Body of pancreas (tissue), 4 donors: ENCODE results near the gene APOL1. TPM values are rescaled to one million over a fixed set of nuclear protein-coding genes. Genes with fewer than 3 reads are reported as not detected.

Experiments used
- ATAC-seq: fragments of 150-250 bp; one replicate; pipeline ENCODE4 v1.9.1; 2016
- DNase-seq, 4 donors: peaks; one replicate each; pipeline ENCODE4 v3.0.0-alpha.2; 2019
- H3K27ac ChIP-seq, 4 donors: fragments of 200-600 bp; sonication (generic); 1 replicate in 3 of 4; 2 replicates in 1 of 4; pipeline versions ENCODE4 v1.5.1 to v1.6.1; 2016 to 2019; ENCODE audit warnings: mild to moderate bottlenecking in 1 of 4, mixed read lengths in 1 of 4, moderate library complexity in 1 of 4
- H3K27me3 ChIP-seq, 2 donors: fragments of 200-600 bp; sonication (generic); one replicate each; pipeline ENCODE4 v1.6.0; 2016; ENCODE audit warnings: mild to moderate bottlenecking in 1 of 2
- H3K36me3 ChIP-seq, 2 donors: fragments of 200-600 bp; sonication (generic); replicated peaks in 1 of 2; 2 replicates each; pipeline ENCODE4 v1.5.1; 2016; ENCODE audit warnings: low read depth in 2 of 2; ENCODE audit not compliant: insufficient read depth in 1 of 2
- H3K4me1 ChIP-seq: fragments of 200-600 bp; sonication (generic); one replicate; pipeline ENCODE4 v1.6.0; 2016
- H3K4me3 ChIP-seq, 2 donors: fragments of 200-600 bp; sonication (generic); 1 replicate in 1 of 2; 2 replicates in 1 of 2; pipeline ENCODE4 v1.5.1; 2016 to 2019
- H3K9me3 ChIP-seq, 3 donors: fragments of 200-600 bp; sonication (generic); 1 replicate in 2 of 3; 2 replicates in 1 of 3; pipeline ENCODE4 v1.5.1; 2016
- POLR2A ChIP-seq, 3 donors: fragments of 450-650 bp; IDR thresholded peaks; one replicate each; pipeline ENCODE4 v1.6.1; 2016; ENCODE audit warnings: antibody characterized with exemption in 3 of 3, mild to moderate bottlenecking in 2 of 3
- WGBS, 2 donors: methylation state at CpG; one replicate each; pipeline ENCODE4 v1.1.5; 2017; 5-methylcytosine and 5-hydroxymethylcytosine counted together
- intact Hi-C: fragments of 100-400 bp; cut with DNase I; formaldehyde crosslinking; loops from one replicate; pipeline ENCODE4 v1.15.1; 2023
- total RNA-seq, 2 donors: library from RNA; depleted of rRNA; stranded (reverse); fragments of >200 nt; gene quantifications; one replicate each; pipeline ENCODE4 v1.1.0, GENCODE V29; 2016
- TF ChIP-seq, protein P1 (sequence below), 7 experiments: fragments of 450-650 bp in 4 of 7; fragments of 200-600 bp in 3 of 7; sonication (generic) in 3 of 7; IDR thresholded peaks; one replicate each; pipeline ENCODE4 v1.5.1; 2016 to 2019; ENCODE audit warnings: antibody characterized with exemption in 7 of 7

APOL1 gene
- total RNA-seq, 2 donors from 2014 or later = 5.2 to 11.9 TPM

DNA sequence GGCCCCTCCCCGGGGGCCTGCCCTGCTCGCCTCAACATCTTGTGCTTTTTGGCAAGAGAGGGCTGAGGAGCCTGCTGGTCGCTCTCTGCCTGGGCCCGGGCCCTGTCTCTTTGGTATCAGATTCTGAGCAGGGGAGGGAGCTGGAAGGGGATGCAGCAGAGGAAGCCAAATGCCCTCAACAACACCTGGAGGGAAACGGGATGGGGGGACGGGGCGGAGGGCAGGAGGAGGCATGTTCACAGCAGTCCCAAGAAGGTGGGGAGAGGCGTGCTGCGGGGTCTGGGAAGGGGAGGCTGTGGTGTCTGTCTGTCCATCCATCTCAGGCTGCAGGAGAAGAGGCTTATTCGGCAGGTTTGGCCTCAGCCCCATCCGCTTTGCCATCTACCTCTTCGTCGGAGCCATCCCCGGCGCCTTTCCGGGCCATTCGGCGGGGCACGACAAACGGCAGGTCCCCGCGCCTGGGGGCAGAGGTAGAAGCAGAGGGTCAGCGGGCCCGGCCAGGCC lies 29.4 kb downstream of the APOL1 start:
- no peaks in the 10 kb centered on the region for H3K9me3 ChIP-seq
- no peaks in the 10 kb centered on the region for H3K27me3 ChIP-seq
- H3K36me3 ChIP-seq = peaks cover 43 to 54% of the 10 kb centered on the region in 2 donors
- no peak for TF ChIP-seq POLR2A (IDR thresholded peaks at IDR 0.05)
- TF ChIP-seq, protein P1, sequence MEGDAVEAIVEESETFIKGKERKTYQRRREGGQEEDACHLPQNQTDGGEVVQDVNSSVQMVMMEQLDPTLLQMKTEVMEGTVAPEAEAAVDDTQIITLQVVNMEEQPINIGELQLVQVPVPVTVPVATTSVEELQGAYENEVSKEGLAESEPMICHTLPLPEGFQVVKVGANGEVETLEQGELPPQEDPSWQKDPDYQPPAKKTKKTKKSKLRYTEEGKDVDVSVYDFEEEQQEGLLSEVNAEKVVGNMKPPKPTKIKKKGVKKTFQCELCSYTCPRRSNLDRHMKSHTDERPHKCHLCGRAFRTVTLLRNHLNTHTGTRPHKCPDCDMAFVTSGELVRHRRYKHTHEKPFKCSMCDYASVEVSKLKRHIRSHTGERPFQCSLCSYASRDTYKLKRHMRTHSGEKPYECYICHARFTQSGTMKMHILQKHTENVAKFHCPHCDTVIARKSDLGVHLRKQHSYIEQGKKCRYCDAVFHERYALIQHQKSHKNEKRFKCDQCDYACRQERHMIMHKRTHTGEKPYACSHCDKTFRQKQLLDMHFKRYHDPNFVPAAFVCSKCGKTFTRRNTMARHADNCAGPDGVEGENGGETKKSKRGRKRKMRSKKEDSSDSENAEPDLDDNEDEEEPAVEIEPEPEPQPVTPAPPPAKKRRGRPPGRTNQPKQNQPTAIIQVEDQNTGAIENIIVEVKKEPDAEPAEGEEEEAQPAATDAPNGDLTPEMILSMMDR (IDR thresholded peaks at IDR 0.05) = no peak
- no peak overlapping the region for H3K4me3 ChIP-seq
- 90 to 92% methylated on average over 22 to 24 of the region's 24 CpGs for WGBS, 2 donors
- no peak overlapping the region for H3K27ac ChIP-seq
- ATAC-seq = no peak
- DNase-seq = no peak
- intact Hi-C loops = no loop called here
- H3K4me1 ChIP-seq = peaks cover 9% of the 10 kb centered on the region

DNA sequence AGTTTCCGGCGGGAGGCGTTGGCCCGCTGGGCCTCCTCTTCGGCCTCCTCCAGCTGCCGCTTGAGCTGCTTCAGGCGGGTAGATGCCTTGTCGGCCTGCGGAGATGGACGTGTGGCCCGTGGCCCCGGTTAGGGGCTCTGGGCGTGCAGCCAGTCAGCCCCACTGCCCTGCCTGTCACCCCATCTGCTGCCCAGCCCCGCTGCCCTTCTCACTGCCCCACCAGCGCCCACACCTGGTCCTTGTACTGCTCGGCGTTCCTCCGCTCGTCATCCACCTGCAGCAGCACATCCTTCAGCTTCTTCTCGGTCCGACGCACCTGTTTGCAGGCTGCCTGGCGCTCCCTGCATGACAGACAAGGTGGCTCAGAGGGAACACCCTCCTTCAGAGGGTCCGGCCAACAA lies 31.2 kb downstream of the APOL1 start:
- ATAC-seq (no peak), DNase-seq (no peak)
- intact Hi-C loops = no loop called here
- 96 to 97% methylated on average over 11 to 22 of the region's 24 CpGs for WGBS, 2 donors
- no peak overlapping the region for H3K4me3 ChIP-seq
- no peaks in the 10 kb centered on the region for H3K9me3 ChIP-seq
- TF ChIP-seq POLR2A (IDR thresholded peaks at IDR 0.05) = no peak
- H3K27ac ChIP-seq = no peak overlapping the region
- H3K36me3 ChIP-seq = peaks cover 55 to 70% of the 10 kb centered on the region in 2 donors
- no peaks in the 10 kb centered on the region for H3K4me1 ChIP-seq
- no peaks in the 10 kb centered on the region for H3K27me3 ChIP-seq

DNA sequence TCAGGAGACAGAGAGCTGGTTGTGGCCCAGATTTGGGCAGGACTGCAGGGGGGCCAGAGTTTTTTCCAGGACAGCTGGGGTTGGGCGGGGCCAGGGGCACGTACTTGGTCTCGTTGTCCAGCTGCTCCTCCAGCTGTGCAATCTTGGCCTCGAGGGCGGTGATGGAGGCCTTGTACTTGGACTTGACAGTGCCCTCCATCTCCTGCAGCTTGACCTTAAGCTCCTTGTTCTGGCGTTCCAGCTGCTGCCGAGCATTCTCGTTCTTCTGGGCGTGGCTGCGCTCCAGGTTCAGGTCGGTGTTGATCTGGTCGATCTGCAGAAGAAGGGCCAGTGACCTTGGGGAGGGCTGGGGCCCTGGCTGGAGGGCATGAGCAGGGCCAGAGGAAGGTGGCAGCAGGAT lies 32.1 kb downstream of the APOL1 start:
- Histone ChIP-seq H3K9me3 (no peaks in the 10 kb centered on the region), H3K4me3 (no peak overlapping the region), H3K27ac (peak overlapping the region in 1 of 4 donors; percentile 19), H3K4me1 (no peaks in the 10 kb centered on the region), H3K36me3 (peaks cover 55 to 78% of the 10 kb centered on the region in 2 donors), H3K27me3 (no peaks in the 10 kb centered on the region)
- WGBS, 2 donors = 47 to 86% methylated on average over 10 to 12 of the region's 12 CpGs
- TF ChIP-seq POLR2A (IDR thresholded peaks at IDR 0.05) = no peak
- TF ChIP-seq, protein P1 (IDR thresholded peaks at IDR 0.05) = no peak
- intact Hi-C loops = no loop called here
- no peak for DNase-seq
- ATAC-seq = no peak

DNA sequence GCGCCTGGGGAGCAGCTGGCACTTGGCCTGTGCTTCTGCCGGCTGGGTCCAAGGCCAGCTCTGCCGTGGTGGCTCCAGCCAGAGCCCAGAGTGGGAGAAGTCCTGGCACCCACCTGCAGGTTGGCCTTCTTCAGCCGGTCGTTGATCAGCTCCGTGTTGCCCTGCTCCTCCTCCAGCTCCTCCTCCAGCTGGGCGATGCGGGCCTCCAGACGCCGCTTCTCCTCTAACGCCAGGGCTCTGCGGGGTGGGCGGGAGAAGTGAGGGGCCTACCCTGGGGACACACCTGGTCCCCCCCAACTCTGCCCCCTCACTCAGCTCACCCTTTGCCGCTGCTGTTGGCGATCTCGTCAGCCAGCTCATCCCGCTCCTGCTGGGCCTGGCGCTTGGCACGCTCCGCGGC lies 32.6 kb downstream of the APOL1 start:
- no peak for DNase-seq
- ATAC-seq = no peak
- Histone ChIP-seq H3K9me3 (no peaks in the 10 kb centered on the region), H3K36me3 (peaks cover 55 to 78% of the 10 kb centered on the region in 2 donors), H3K27me3 (no peaks in the 10 kb centered on the region), H3K4me1 (no peaks in the 10 kb centered on the region), H3K4me3 (no peak overlapping the region), H3K27ac (peak overlapping the region in 1 of 4 donors; percentile 19)
- WGBS, 2 donors = 71 to 82% methylated on average over 19 to 21 of the region's 21 CpGs
- TF ChIP-seq, protein P1 (IDR thresholded peaks at IDR 0.05) = no peak
- no peak for TF ChIP-seq POLR2A (IDR thresholded peaks at IDR 0.05)
- intact Hi-C loops = no loop called here

DNA sequence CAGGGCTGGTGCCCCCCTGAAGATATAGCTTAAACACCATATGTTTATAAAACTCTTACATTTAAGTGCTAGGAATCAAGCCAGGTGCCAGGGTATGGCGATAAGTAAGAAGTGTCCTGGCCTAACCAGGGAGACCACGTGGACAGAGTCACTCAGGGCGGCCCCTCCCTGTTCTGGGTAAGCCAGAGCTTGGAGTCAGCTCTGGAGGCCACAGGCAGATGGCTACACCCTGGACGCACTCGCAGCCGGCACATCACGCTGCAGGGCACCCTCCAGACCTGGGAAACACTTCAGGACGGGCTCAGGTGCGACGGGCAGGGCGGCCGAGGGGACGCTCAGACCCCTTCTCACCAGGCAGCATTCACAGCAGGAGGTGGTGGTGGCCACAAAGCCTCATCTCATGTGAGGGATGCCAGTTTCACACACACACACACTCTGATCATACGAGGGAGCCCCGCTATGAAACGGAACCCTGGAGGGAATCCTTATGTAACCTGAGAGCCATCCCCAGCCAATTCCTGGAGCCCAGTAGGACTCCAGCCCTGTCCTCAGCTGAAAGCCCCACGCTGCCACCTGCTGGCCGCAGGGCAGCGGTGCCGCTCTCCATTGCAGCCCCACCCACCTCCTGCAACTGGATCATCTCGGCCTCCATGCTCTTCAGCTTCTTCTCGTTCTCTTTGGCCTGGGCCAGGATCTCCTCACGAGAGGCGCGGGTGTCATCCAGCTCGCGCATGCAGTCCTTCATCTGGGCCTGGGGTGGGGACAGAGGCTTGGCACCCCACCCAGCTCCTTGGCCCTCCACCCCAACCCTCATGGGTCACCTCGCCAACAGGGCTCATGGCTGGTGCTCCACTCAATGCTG lies 33.4 kb downstream of the APOL1 start:
- peaks cover 51 to 75% of the 10 kb centered on the region in 2 donors for H3K36me3 ChIP-seq
- no peak overlapping the region for H3K4me3 ChIP-seq
- H3K27ac ChIP-seq = peak overlapping the region in 1 of 4 donors; percentile 54
- H3K9me3 ChIP-seq = no peaks in the 10 kb centered on the region
- TF ChIP-seq, protein P1 (IDR thresholded peaks at IDR 0.05) = peak; percentile 43 to 77 (median 69)
- no peak for TF ChIP-seq POLR2A (IDR thresholded peaks at IDR 0.05)
- H3K4me1 ChIP-seq = no peaks in the 10 kb centered on the region
- intact Hi-C loops = no loop called here
- no peaks in the 10 kb centered on the region for H3K27me3 ChIP-seq
- 57 to 61% methylated on average over 15 to 28 of the region's 28 CpGs for WGBS, 2 donors
- ATAC-seq (peak; percentile 70), DNase-seq (peak; percentile 63 to 74 (median 68))
